Neural progenitor cell (in vitro differentiated cells): ENCODE data around the gene SERPINH1. TPM values are rescaled to one million over a fixed set of nuclear protein-coding genes. Genes with fewer than 3 reads are reported as not detected.

Experiments used
- DNase-seq: peaks from one replicate; pipeline ENCODE4 v3.0.0-alpha.2; 2016; ENCODE audit warnings: low spot score
- H2AFZ ChIP-seq: fragments of 200-600 bp; sonication (generic); replicated peaks from 2 replicates; pipeline ENCODE4 v1.6.1; 2016; ENCODE audit warnings: antibody characterized with exemption
- H3F3A ChIP-seq: fragments of 200-600 bp; sonication (generic); 2 replicates; pipeline ENCODE4 v1.6.1; 2016; ENCODE audit warnings: antibody characterized with exemption, low read depth
- H3K27ac ChIP-seq: fragments of 200-600 bp; sonication (generic); 2 replicates; pipeline ENCODE4 v1.5.1; 2016; ENCODE audit warnings: mild to moderate bottlenecking
- H3K27me3 ChIP-seq: fragments of 200-600 bp; sonication (generic); 2 replicates; pipeline ENCODE4 v1.6.1; 2016; ENCODE audit warnings: mild to moderate bottlenecking, moderate library complexity
- H3K36me3 ChIP-seq: fragments of 200-600 bp; sonication (generic); 2 replicates; pipeline ENCODE4 v1.5.1; 2016
- H3K4me1 ChIP-seq: fragments of 200-600 bp; sonication (generic); 2 replicates; pipeline ENCODE4 v1.6.1; 2016; ENCODE audit warnings: mixed run types
- H3K4me2 ChIP-seq: fragments of 200-600 bp; sonication (generic); 2 replicates; pipeline ENCODE4 v1.6.1; 2016
- H3K4me3 ChIP-seq: fragments of 200-600 bp; sonication (generic); 2 replicates; pipeline ENCODE4 v1.5.1; 2016
- H3K79me2 ChIP-seq: fragments of 200-600 bp; sonication (generic); 2 replicates; pipeline ENCODE4 v1.6.1; 2016; ENCODE audit warnings: low read depth
- H3K9ac ChIP-seq: fragments of 200-600 bp; sonication (generic); 2 replicates; pipeline ENCODE4 v1.6.1; 2016
- H3K9me3 ChIP-seq: fragments of 200-600 bp; sonication (generic); 2 replicates; pipeline ENCODE4 v1.5.1; 2016; ENCODE audit warnings: low read depth
- H4K20me1 ChIP-seq: fragments of 200-600 bp; sonication (generic); 2 replicates; pipeline ENCODE4 v1.6.1; 2016; ENCODE audit warnings: low read depth
- H3K27ac Mint-ChIP-seq: 3 replicates; pipeline ENCODE4 v1.8.0; 2021; ENCODE audit warnings: mixed read lengths
- H3K27me3 Mint-ChIP-seq: 2 replicates; pipeline ENCODE4 v1.8.0; 2022; ENCODE audit warnings: low read depth, mild to moderate bottlenecking, inconsistent platforms, moderate library complexity, mixed read lengths; ENCODE audit not compliant: insufficient read depth
- H3K36me3 Mint-ChIP-seq: 3 replicates; pipeline ENCODE4 v1.8.0; 2021; ENCODE audit warnings: mixed read lengths
- H3K4me1 Mint-ChIP-seq: 3 replicates; pipeline ENCODE4 v1.8.0; 2021; ENCODE audit warnings: mixed read lengths
- H3K4me3 Mint-ChIP-seq: 3 replicates; pipeline ENCODE4 v1.8.0; 2021; ENCODE audit warnings: mild to moderate bottlenecking, moderate library complexity, mixed read lengths
- H3K9me3 Mint-ChIP-seq: 3 replicates; pipeline ENCODE4 v1.8.0; 2020; ENCODE audit warnings: mixed read lengths
- EZH2 ChIP-seq: fragments of 200-600 bp; sonication (generic); IDR thresholded peaks from 2 replicates; pipeline ENCODE4 v1.6.1; 2017; ENCODE audit warnings: antibody characterized with exemption, mild to moderate bottlenecking, moderate library complexity
- EZH2phosphoT487 ChIP-seq: fragments of 200-600 bp; sonication (generic); IDR thresholded peaks from 2 replicates; pipeline ENCODE4 v1.6.1; 2017; ENCODE audit warnings: antibody characterized with exemption
- total RNA-seq: library from RNA; depleted of rRNA; stranded (reverse); fragments of >200 nt; gene quantifications from 2 replicates; pipeline ENCODE4 v1.2.3, GENCODE V29; 2015; ENCODE audit warnings: low replicate concordance
- TF ChIP-seq, protein P1 (sequence below): fragments of 200-600 bp; sonication (generic); IDR thresholded peaks from 2 replicates; pipeline ENCODE4 v1.5.1; 2017; ENCODE audit warnings: antibody characterized with exemption, mild to moderate bottlenecking

SERPINH1 gene
- total RNA-seq, 1 donor from 2014 or later = 219 TPM

DNA sequence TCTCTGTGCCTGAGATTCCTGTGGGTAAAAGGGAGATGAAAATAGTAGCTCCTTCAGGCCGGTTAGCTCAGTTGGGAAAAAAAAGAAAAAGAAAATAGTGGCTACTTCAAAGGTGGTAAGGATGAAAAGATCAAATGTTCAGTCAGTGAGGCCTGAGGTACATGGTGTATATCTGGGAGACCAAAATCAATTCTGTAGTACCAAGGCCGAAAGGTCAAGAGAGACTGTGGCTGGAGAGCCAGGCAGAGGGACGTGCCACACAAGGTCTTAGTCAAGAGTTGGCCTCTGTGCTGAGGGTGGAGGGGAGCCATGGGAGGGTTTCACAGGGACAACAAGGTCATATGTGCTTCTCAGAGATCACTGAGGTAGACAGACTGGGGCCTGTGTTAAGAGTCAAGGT, 31.5 kb upstream of the SERPINH1 start:
- Histone ChIP-seq H3K9ac (no peak overlapping the region), H3K27ac (no peak overlapping the region), H3K4me3 (no peak overlapping the region), H2AFZ (no peak overlapping the region), H3K36me3 (no peaks in the 10 kb centered on the region), H3K79me2 (peaks cover 17% of the 10 kb centered on the region), H4K20me1 (no peaks in the 10 kb centered on the region), H3F3A (no peaks in the 10 kb centered on the region), H3K27me3 (no peaks in the 10 kb centered on the region), H3K4me2 (no peak overlapping the region), H3K9me3 (no peaks in the 10 kb centered on the region), H3K4me1 (peaks cover 4% of the 10 kb centered on the region)
- H3K36me3 Mint-ChIP-seq = no peaks in the 10 kb centered on the region
- H3K4me1 Mint-ChIP-seq = peaks cover 41% of the 10 kb centered on the region
- no peak overlapping the region for H3K4me3 Mint-ChIP-seq
- no peak for DNase-seq
- H3K27me3 Mint-ChIP-seq = peaks cover 8% of the 10 kb centered on the region
- H3K27ac Mint-ChIP-seq = no peak overlapping the region
- H3K9me3 Mint-ChIP-seq = no peaks in the 10 kb centered on the region
- TF ChIP-seq, protein P1, sequence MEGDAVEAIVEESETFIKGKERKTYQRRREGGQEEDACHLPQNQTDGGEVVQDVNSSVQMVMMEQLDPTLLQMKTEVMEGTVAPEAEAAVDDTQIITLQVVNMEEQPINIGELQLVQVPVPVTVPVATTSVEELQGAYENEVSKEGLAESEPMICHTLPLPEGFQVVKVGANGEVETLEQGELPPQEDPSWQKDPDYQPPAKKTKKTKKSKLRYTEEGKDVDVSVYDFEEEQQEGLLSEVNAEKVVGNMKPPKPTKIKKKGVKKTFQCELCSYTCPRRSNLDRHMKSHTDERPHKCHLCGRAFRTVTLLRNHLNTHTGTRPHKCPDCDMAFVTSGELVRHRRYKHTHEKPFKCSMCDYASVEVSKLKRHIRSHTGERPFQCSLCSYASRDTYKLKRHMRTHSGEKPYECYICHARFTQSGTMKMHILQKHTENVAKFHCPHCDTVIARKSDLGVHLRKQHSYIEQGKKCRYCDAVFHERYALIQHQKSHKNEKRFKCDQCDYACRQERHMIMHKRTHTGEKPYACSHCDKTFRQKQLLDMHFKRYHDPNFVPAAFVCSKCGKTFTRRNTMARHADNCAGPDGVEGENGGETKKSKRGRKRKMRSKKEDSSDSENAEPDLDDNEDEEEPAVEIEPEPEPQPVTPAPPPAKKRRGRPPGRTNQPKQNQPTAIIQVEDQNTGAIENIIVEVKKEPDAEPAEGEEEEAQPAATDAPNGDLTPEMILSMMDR = no peak
- no peak for TF ChIP-seq EZH2
- no peak for TF ChIP-seq EZH2phosphoT487

DNA sequence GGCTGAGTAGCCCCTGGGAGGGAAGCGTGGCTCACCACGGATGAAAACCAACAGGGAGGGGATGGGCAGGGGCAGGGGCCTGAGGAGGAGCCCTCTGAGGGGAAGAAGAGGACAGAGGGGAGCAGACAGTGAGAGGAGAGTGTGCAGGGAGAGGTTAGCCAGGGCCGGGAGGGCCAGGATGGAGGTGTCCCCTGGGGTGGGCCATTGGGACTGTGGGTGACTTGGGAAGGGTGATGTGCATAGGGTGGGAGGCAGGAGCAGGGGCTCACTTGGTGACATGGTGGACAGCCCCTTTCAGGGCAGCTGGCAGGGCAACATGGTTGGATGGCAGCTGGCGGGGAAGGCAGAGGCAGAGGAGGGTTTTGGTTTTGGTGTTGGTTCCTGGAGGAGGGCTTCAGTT, 30.7 kb upstream of the SERPINH1 start:
- H3K27me3 Mint-ChIP-seq = peaks cover 7% of the 10 kb centered on the region
- no peaks in the 10 kb centered on the region for H3K9me3 ChIP-seq
- TF ChIP-seq EZH2phosphoT487 (no peak), EZH2 (no peak)
- TF ChIP-seq, protein P1 = no peak
- DNase-seq = no peak
- peaks cover 16% of the 10 kb centered on the region for H3K79me2 ChIP-seq
- no peak overlapping the region for H3K4me3 Mint-ChIP-seq
- H3K36me3 Mint-ChIP-seq = no peaks in the 10 kb centered on the region
- H3K9ac ChIP-seq = no peak overlapping the region
- no peak overlapping the region for H3K4me2 ChIP-seq
- no peak overlapping the region for H3K27ac ChIP-seq
- peaks cover 42% of the 10 kb centered on the region for H3K4me1 Mint-ChIP-seq
- H3K4me3 ChIP-seq = no peak overlapping the region
- H4K20me1 ChIP-seq = no peaks in the 10 kb centered on the region
- H2AFZ ChIP-seq = no peak overlapping the region
- no peaks in the 10 kb centered on the region for H3K9me3 Mint-ChIP-seq
- no peaks in the 10 kb centered on the region for H3K36me3 ChIP-seq
- H3K27ac Mint-ChIP-seq = no peak overlapping the region
- H3K27me3 ChIP-seq = no peaks in the 10 kb centered on the region
- H3F3A ChIP-seq = no peaks in the 10 kb centered on the region
- H3K4me1 ChIP-seq = peaks cover 4% of the 10 kb centered on the region

DNA sequence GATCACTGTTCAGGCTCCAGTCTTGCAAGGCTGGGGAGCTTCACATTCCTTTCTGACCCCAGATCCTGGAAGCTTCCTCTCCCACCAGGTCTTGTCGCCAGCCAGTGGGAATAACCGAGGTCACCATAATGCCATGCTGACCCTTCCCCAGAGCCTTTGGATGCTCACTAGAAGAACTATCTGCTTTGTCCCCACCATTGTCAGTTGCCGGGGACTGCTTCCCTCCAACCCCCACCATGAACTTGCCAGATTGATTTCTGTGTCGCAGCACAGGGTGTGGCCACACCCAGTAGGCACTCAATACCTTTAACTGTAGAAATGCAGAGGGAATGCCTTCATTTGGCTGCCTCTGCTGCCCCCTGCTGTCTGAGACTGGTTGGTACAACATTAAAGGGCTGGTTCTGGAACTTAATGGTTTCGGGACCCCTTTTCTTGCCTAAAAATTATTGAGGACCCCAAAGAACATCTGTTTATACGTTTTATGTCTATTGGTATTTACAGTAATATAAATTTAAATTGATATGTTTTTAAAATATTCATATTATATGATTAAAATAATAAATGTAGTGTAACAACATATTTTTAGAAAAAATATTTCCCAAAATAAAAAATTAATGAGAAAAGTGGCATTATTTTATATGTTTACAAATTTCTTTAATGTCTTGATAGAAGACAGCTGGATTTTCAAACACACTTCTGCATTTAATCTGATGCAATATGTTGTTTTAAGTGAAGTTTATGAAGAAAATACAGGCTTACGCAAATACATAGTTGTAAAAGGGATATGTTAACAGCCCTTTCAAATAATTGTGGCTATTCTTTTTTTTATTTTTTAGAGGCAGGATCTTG, 29.6 kb upstream of the SERPINH1 start:
- Histone ChIP-seq H3F3A (no peaks in the 10 kb centered on the region), H3K27ac (no peak overlapping the region), H2AFZ (no peak overlapping the region), H4K20me1 (no peaks in the 10 kb centered on the region), H3K4me2 (no peak overlapping the region), H3K4me1 (no peaks in the 10 kb centered on the region), H3K79me2 (peaks cover 5% of the 10 kb centered on the region), H3K9ac (no peak overlapping the region), H3K36me3 (no peaks in the 10 kb centered on the region), H3K4me3 (no peak overlapping the region), H3K27me3 (no peaks in the 10 kb centered on the region), H3K9me3 (no peaks in the 10 kb centered on the region)
- Mint-ChIP-seq H3K4me1 (peaks cover 36% of the 10 kb centered on the region), H3K36me3 (no peaks in the 10 kb centered on the region), H3K4me3 (no peak overlapping the region), H3K27me3 (peaks cover 2% of the 10 kb centered on the region), H3K9me3 (no peaks in the 10 kb centered on the region), H3K27ac (no peak overlapping the region)
- peak; percentile 82 for DNase-seq
- TF ChIP-seq, protein P1 = peak; percentile 97
- no peak for TF ChIP-seq EZH2
